Activated CD8-positive, alpha-beta memory T cell treated with anti-CD3 and anti-CD28 coated beads for 4 hours (primary cell): ENCODE data around the gene IL17F.

ENCODE experiments used
- DNase-seq, 2 donors: peaks; one replicate each; pipeline ENCODE4 v3.0.0-alpha.2; 2020; ENCODE audit warnings: low read depth in 2 of 2

The IL17F gene

DNA sequence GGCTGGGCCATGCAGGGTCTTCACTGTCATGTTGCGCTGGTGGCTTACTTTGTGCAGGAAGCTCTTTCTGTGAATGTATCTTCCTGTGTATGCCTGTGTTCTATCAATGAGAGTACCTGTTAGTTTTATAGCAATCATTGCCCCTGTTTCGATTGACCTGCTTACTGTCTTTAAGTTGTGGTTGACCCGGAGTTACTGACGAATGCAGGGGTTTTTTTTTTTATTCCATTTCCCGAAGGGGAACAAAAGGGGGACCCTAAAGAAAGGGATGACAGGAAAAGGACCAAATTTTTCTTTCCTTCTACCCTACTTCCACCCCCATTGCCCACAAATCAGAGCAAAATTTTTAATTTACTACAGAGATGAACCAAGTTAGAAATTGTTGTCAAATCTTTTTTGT lies at the start of gene IL17F:
TSS of gene IL17F (minus strand) at position 101 of the 400 bp plus-strand sequence. CDS start at position 30, 71 bp downstream.
- DNase-seq, result no peak

DNA sequence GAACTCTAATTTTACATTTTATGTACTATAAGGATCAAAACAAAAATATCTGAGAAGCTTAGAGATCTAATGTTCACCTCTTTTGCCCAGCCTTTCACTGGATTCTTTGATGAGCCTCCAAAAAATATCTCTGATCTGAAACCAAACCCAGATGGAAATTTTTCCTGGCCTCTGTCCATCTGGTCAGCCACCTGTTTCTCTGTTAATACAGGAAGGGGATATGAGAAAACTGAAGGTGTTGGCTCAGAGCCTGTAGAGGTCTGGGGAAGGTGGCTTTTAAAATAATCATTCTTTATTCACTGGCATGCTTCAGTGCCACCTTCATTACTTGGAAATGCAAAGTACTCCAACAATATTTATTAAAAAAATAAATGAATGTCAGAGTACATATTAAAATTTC lies 48.8 kb upstream of the IL17F start:
- DNase-seq, result no peak

DNA sequence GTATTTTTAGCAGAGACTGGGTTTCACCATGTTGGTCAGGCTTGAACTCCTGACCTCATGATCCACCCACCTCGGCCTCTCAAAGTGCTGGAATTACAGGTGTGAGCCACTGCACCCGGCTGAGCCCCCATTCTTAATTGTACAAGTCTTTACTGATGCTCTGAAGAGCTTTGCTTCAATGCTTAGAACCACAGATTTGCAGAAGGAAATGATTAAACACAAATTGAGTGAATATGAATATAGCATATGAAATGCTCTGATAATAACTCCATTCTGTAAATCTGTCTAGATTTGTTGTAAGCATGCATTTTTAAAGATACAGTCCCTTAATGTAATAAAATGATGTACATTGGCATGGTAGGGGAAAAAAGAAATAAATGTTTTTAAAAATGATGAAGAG lies 44.5 kb upstream of the IL17F start:
- DNase-seq, result no peak

DNA sequence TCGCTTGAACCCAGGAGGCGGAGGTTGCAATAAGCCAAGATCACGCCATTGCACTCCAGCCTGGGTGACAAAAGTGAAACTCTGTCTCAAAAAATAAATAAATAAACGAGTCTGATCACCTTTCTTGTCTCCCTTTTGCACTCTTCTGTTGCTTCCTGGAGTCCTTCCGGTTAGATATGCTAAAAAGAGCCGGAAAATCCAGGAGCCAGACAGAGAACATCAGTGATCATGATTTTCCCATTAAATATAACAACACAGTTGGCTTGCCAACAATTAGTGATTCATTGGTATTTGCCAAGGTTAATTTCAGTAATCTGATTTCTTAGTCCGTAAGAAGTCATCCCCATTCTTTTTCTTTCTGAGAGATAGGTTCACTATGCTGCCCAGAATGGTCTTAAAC lies 43.9 kb upstream of the IL17F start:
- DNase-seq, result no peak

GRCh38 chr6:52286798-52287432 lies 42.6 kb upstream of the IL17F start:
- no peak for DNase-seq

GRCh38 chr6:52285177-52286068 lies 41.1 kb upstream of the IL17F start:
- DNase-seq, result no peak

- peak; percentile 88 to 89 for DNase-seq
Measured at GRCh38 chr6:52284460-52285176, 40.3 kb upstream of the IL17F start, which contains the start of gene MCM3. Gene MCM3, minus strand, starts transcription at chr6:52284742. Its CDS starts 68 bp downstream, at chr6:52284674.

- no peak for DNase-seq
Measured at GRCh38 chr6:52284131-52284459, 39.8 kb upstream of the IL17F start.

- no peak for DNase-seq
Measured at GRCh38 chr6:52283111-52283510, 38.8 kb upstream of the IL17F start.

DNA sequence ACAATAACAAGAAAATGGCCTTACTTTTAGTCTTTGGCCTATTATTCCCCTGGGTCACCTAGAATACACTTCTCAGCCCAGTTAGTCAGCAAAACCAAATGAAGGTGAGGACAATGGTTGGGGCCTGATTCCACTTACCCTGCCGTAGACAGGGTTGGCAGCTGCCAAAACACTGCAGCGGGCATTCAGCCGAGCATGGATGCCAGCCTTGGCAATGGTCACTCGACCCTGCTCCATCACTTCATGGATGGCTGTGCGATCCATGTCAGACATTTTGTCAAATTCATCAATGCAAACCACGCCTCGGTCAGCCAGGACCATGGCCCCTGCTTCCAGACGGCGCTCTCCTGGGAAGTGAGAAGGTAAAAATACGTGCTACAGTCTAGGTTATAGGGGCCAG lies 31.8 kb upstream of the IL17F start:
- no peak for DNase-seq

DNA sequence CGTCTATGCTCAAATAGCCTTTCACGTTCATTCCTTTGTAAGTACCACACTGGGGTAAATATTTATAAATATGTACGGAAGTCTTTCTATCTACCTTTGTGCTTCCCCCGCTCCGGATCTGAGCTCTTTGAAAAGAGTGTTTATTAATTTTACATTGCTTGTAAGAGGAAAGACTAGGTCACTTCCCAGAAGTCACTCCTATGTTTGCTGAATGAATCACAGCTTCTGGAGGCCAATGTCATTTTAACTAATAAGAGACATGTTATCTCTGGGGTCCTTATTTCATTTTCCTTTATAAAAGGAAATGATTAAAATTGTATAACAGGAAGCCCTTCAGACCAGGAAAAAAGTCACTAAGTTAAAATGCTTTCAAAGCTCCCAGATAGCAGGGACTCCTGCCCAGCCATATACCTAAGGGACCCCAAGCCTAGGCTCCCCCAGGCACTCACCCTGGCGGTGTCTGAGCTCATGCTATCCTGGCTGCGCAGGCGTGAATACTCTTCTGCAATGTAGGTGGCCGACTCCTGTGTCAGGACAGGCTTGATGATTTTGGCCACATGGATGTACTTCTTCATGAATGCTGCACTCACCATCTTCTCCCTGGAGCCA lies 27.7 kb upstream of the IL17F start:
- DNase-seq, result no peak

DNA sequence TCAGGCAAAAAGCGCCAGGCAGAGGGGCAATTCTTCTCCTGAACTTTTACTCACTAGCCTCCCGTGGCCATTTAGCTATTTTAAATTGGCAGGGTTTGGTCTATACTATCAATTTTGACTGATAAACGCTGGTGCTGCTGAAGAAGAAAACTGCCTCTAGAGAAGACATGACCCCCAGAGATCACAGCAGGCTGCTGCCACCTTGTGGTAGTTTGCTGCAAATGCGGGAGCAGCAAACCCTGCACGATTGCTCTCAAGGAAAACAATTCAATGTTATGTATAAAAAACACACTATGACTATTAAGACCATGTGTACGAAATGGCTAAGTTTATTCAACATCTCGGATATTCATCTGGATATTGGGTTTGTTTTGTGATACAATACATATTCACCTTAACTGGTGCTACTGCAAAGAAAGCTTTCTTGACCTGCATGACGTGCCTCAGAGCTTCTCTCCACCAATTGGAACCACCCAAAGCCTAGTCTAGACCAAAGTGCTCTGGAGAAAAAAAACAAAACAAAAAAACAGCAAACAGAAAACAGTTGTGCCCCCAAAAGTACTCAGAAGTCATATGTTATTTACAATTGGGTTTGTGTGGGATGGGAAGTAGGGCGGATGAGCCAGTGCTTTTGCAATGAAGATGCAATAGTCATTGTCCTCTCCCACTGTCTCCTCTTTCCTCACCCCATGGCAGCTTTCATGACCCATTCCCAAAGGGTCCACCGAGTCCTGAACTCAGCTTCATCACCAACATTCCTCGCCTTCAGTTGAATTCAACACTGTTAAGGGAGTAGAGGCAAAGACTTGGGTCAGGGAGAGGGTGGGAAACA lies 19.6 kb upstream of the IL17F start:
- DNase-seq, result peak; percentile 20 to 41

DNA sequence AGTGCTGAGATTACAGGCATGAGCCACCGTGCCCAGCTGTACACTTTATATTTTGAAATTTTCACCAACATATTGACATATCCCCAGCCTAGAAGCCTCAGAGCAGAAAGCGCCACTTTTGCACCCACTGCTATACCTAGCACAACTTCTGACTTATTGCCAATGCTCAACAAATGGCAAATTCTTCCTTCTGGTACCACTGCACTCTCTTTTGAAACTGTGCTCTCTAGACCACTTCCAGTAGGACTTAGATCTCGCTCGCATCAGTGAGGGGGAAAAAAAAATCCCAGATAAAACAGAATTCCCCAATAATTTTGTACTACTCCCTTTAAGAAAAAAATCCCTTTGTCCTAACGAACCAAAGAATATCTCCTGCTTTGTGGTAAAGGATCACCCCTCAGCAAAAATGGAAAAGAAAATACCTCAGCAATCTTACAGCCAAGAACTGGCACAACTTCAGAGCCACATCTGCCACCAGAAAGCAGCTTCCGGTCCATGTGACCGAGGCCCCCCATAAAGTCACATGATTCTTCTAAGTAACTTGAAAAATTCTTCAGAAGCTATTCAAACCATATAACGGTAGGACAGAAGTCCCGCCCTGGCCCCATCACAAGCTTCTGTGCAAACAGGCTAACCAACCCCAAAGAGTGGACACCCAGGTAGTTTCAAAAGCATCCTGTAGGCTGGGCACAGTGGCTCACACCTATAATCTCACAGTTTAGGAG lies 18.5 kb upstream of the IL17F start:
- DNase-seq, result no peak

GRCh38 chr6:52261229-52261628 lies 16.9 kb upstream of the IL17F start:
- DNase-seq, result no peak

DNA sequence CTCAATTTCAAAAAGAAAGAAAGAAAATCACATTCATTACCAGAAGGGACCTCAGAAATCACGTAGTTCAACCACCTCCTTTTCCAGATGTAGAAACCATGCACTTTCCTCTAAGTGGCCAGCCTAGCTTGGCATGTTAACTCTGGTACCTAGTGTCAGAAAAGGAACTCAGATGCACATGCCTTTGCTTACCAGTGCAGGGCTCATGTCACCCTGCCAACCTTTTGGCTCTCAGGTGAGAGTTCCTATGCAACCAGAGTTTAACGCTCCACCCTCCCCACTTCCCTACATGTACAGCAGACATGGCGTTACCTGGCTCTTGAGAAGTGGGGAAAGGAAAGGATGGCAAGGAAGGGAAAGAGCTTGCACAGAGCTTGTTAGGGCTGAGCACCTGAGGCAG lies 16.3 kb upstream of the IL17F start:
- DNase-seq, result no peak

DNA sequence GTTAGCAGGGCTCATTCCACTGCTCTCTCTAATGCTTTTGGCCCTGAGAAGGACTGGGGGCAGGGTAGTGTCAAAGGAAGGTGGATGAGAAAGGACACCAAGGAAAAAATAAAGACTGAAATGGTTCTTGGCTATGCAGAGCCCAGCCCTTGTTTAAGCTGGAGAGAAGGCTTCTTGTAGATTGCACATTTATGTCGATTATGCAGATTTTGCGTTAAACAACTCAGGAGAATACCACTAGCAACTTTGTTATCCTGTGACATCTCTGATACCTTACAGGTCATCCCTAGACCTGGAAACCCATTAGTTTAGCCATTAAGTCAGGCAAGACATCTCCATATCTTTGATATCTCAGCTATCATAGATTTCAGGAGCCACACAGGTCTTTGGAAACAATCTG lies 11.1 kb upstream of the IL17F start:
- no peak for DNase-seq

DNA sequence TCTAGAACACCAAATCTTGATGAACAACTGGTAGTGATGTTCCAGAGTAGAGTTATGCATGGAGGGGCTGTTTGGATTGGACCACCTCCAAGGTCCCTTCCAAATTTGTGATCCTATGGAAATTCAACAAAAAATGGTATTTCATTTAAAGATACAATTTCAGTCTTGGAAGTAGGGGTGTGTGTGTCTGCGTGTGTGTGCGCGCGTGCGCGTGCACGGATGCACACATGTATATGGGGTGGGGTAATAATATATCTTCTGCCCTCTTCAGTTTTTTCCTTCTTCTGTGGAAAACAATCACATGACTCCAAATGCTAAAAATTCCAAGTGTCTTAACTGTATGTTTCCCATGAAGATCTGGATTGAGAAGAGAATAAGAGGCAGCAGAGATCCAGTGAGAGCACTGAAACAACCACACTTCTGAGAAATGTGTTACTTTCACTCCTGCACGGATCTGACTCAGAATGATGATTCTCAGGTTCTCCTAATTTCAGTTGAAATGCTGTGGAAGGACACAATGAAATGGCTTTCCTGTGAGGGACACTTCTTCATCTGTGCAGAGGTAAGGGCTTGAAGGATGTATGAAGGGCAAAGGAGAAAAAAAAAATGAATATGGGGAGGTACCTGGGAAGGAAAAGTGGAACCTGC lies 10.6 kb upstream of the IL17F start:
- DNase-seq, result no peak

GRCh38 chr6:52253494-52253893 lies 9.2 kb upstream of the IL17F start:
- DNase-seq, result no peak

DNA sequence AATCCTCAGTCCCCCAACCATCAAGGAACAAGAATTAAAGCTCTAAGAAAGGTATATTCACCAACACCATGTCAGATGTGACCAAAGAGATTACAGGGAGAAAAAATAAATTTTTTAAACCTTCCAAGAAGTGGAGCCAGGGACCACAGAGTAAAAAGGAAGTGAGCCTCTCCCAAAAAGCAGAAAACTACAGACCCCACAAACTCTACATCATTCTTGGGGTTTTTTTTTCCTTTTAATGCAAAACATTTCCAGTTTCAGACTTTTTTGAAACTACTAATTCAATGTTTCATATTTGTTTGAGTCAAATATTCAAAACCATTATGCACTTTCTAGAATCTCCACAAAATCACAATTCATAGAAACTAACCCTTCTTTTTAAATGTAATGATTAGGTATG lies 6.8 kb upstream of the IL17F start:
- DNase-seq, result no peak

DNA sequence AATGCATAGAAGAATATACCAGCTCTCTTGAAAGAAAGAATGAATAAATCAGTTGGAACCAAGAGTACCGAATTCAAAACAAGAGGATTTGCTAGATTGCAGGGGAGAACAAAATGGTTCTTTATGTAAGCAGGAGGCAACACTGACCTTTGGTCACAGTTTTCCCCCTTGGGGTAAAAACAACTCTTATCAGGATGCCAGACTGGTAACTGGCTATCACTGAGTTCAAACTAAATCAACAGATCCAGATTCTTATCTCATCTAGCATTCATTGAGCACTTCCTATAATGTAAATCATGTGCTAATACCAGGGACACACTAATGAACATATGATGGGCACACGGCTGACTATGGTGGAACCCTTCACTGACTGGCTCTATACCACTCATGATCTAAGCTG lies 4.8 kb upstream of the IL17F start:
- no peak for DNase-seq
